NB4 (cell line): Measurements from ENCODE around the gene SSBP3.

Experiments used
- CTCF ChIP-seq: IDR thresholded peaks from one replicate; pipeline ENCODE4 v1.5.1; 2012; ENCODE audit warnings: low read depth, low read length
- POLR2A ChIP-seq: IDR thresholded peaks from 2 replicates; pipeline ENCODE4 v1.6.1; 2011; ENCODE audit warnings: mild to moderate bottlenecking; ENCODE audit not compliant: insufficient read length; ENCODE audit errors: extremely low read depth

DNA sequence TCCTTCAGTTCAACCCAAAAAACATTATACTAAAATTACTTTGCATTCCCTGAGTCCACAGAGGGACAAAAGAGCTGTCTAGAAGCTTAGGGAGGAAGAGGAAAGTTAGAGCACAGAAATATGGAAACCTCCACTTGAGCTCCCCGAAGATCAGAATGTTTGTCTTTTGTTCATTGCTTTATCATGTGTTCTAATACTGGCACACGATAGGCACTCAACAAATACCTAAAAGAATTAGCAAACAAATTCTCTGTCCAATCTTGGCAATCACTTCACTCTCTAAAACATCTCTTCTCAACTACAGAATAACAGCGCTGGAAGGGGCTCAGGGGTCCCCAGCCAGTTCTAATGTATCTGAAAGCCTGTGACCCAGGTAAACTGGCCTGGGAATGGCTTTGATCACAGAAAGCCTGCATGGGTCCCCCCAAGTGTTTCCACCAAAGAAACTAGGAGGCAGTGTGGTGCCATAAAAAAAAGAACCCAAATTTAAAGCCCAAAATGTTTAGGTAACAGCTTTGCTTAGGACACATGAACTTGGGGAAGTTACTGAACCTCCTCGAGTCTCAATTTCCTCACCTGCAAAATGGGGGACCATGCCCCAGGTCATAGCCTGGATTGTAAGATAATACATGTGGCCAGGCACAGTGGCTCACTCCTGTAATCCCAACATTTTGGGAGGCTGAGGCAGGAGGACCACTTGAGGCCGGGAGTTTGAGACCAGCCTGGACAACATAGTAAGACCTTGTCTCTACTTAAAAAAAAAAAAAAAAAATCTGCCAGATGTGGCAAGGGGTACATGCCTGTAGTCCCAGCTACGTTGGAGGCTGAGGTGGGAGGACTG is 45.8 kb downstream of the SSBP3 start:
- TF ChIP-seq CTCF (no peak), POLR2A (no peak)
